ENCODE data around the gene ZNF593. TPM values are rescaled to one million over a fixed set of nuclear protein-coding genes. Genes with fewer than 3 reads are reported as not detected.

ZNF593 gene
- 10 to 100 TPM; 13.7 to 36.8 (median 21.0) TPM for total RNA-seq
- polyA plus RNA-seq: 100 to 1,000 TPM in 1 of 2 donors, 10 to 100 TPM in 1; 43.1 to 147 TPM
- long read RNA-seq, donor 1, transcript ZNF593-202 (3 exons, 675 nt): major isoform, 16 of 16 reads
- long read RNA-seq, donor 1, partial matches to known transcripts: 0 of 16 reads
- long read RNA-seq, donor 1, other reads (novel, unspliced or antisense): 0 of 16 reads
- long read RNA-seq, donor 2, transcript ZNF593-202 (3 exons, 675 nt): major isoform, 10 of 11 reads
- long read RNA-seq, donor 2, partial matches to known transcripts: 0 of 11 reads
- long read RNA-seq, donor 2, other reads (novel, unspliced or antisense): 0 of 11 reads
- long read RNA-seq, donor 3, transcript ZNF593-202 (3 exons, 675 nt): major isoform, 16 of 17 reads
- long read RNA-seq, donor 3, partial matches to known transcripts: 0 of 17 reads
- long read RNA-seq, donor 3, other reads (novel, unspliced or antisense): 1 of 17 reads

GRCh38 chr1:26169669-26170471 is at the start of gene ZNF593:
Gene ZNF593, plus strand, starts transcription at chr1:26169908. Its CDS starts 76 bp downstream, at chr1:26169984.
- Histone ChIP-seq H3K27ac (peak within 1 kb of the TSS; percentile 34 to 89 (median 81)), H3K4me3 (peak within 1 kb of the TSS; percentile 66 to 94 (median 86)), H3K36me3 (peaks cover 0 to 2% (median 0%) of the 10 kb centered on the region in 9 donors), H3K27me3 (no peaks in the 10 kb centered on the region), H3K9me3 (no peaks in the 10 kb centered on the region), H3K4me1 (peaks cover 5 to 26% (median 16%) of the 10 kb centered on the region in 12 donors)
- ATAC-seq (peak; percentile 92 to 98 (median 96)), DNase-seq (peak; percentile 93 to 97 (median 95))
- 1 to 6% (median 2%) methylated on average over 20 to 76 of the region's 76 CpGs for WGBS, 4 donors
- TF ChIP-seq CTCF (IDR thresholded peaks at IDR 0.05) (peak; percentile 81 to 98 (median 91)), POLR2A (IDR thresholded peaks at IDR 0.05) (peak in 1 of 2 donors; percentile 59)
- intact Hi-C loops (cut with DNase I): loop anchor here (2.0 to 10.0 kb wide), 12 partner anchors 57 to 273 kb away; partner anchors contain the start of genes CEP85 (in 4 of the 10), CD52 (in 1 of the 10) and STMN1 (in 1 of the 10)

GRCh38 chr1:26121854-26122773 is 47.6 kb upstream of the ZNF593 start:
- Histone ChIP-seq H3K27me3 (no peaks in the 10 kb centered on the region), H3K4me3 (no peak overlapping the region), H3K9me3 (no peaks in the 10 kb centered on the region), H3K36me3 (peaks cover 0 to 62% (median 39%) of the 10 kb centered on the region in 9 donors), H3K4me1 (peaks cover 0 to 79% (median 26%) of the 10 kb centered on the region in 12 donors), H3K27ac (peak overlapping the region in 9 of 12 donors; percentile 6 to 77 (median 41))
- intact Hi-C loops (cut with DNase I): no loop called here
- TF ChIP-seq CTCF (IDR thresholded peaks at IDR 0.05) (no peak), POLR2A (IDR thresholded peaks at IDR 0.05) (no peak)
- ATAC-seq (peak in 3 of 4 donors; percentile 29 to 44 (median 30)), DNase-seq (no peak)
- WGBS, 4 donors: 51 to 62% (median 58%) methylated on average over 8 of the region's 8 CpGs

- H3K27ac ChIP-seq: peak overlapping the region in 6 of 12 donors; percentile 1 to 77 (median 26)
- peaks cover 0 to 91% (median 31%) of the 10 kb centered on the region in 12 donors for H3K4me1 ChIP-seq
- ATAC-seq: peak in 1 of 4 donors; percentile 24
These were observed 46.4 kb upstream of the ZNF593 start for GRCh38 chr1:26122988-26123973.

More at GRCh38 chr1:26122988-26123973, 46.4 kb upstream of the ZNF593 start:
- Histone ChIP-seq H3K4me3 (no peak overlapping the region), H3K27me3 (no peaks in the 10 kb centered on the region), H3K9me3 (no peaks in the 10 kb centered on the region), H3K36me3 (peaks cover 0 to 50% (median 28%) of the 10 kb centered on the region in 9 donors)
- intact Hi-C loops (cut with DNase I): no loop called here
- 84 to 89% (median 87%) methylated on average over 7 of the region's 7 CpGs for WGBS, 4 donors
- TF ChIP-seq POLR2A (IDR thresholded peaks at IDR 0.05) (no peak), CTCF (IDR thresholded peaks at IDR 0.05) (no peak)
- DNase-seq: no peak

Measured in heart left ventricle (tissue), 16 donors.